A673 (cell line): ENCODE results near the gene ARHGAP32.

Experiments used
- CTCF ChIP-seq: fragments of 300-800, 200-600 bp; sonication (generic); conservative IDR thresholded peaks from 2 replicates; pipeline ENCODE4 v1.5.1; 2017; ENCODE audit warnings: low read depth, mild to moderate bottlenecking, antibody characterized with exemption, low read length, moderate library complexity, mixed read lengths
- EZH2 ChIP-seq: fragments of 200-600 bp; sonication (generic); IDR thresholded peaks from 2 replicates; pipeline ENCODE4 v1.6.1; 2017; ENCODE audit warnings: borderline replicate concordance, low read depth, mild to moderate bottlenecking, mixed read lengths, antibody characterized with exemption, low read length; ENCODE audit not compliant: poor library complexity, severe bottlenecking

- TF ChIP-seq CTCF (no peak), EZH2 (no peak)
Measured at GRCh38 chr11:128917144-128917724, 274.9 kb downstream of the ARHGAP32 start.
